ENCODE data around the gene SALL1. TPM values are rescaled to one million over a fixed set of nuclear protein-coding genes. Genes with fewer than 3 reads are reported as not detected.

The SALL1 gene
- total and polyA plus RNA-seq, 7 experiments from 2014 or later = not detected

DNA sequence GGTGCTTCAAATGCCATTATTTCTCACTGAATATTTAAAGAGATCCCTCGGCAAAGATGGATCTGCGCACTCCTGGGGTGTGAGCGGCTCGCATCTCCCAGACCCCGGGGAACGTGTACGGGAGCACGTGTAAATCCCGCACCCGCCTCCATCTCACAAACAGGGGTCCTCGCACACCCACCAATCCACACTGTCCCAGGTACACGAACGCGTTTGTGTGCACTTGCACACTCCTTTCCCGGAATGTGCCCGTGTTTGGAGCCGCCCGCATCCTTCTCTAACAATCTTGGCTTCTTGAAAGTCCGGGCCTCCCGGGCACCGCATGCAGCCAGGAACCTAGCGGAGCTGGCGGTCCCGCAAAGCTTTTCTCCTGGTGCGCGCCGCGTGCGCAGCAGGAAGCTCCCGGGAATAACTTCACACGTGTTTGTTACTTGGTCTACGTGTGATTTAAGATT is 2.5 kb upstream of the SALL1 start:
- Mint-ChIP-seq H3K36me3 (peaks cover 0 to 6% (median 5%) of the 10 kb centered on the region in 5 donors), H3K9me3 (peaks cover 0 to 10% (median 4%) of the 10 kb centered on the region in 11 donors), H3K4me1 (peaks cover 5 to 25% (median 19%) of the 10 kb centered on the region in 7 donors), H3K27me3 (peaks cover 60 to 79% (median 62%) of the 10 kb centered on the region in 5 donors), H3K27ac (peak overlapping the region in 1 of 9 donors; percentile 85), H3K4me3 (peak overlapping the region in 6 of 10 donors; percentile 8 to 71 (median 46))
- intact Hi-C loops (cut with micrococcal nuclease) = loop anchor here in 1 of 2 donors (5.0 kb wide), 1 partner anchor 1871 kb away; the partner anchor contains the start of gene CBLN1
- POLR2A ChIA-PET = no interaction called here
- Histone ChIP-seq H3K4me1 (ENCODE audit: control insufficient read depth in 2 of 2, insufficient read depth in 2 of 2, low read length in 2 of 2) (no peaks in the 10 kb centered on the region), H3K36me3 (ENCODE audit: control insufficient read depth in 2 of 3, insufficient read depth in 3 of 3, low read length in 3 of 3) (no peaks in the 10 kb centered on the region), H3K27ac (ENCODE audit: low read depth, low read length) (no peak overlapping the region), H3K9me3 (ENCODE audit: control insufficient read depth in 2 of 3, low read length in 3 of 3) (no peaks in the 10 kb centered on the region), H3K27me3 (ENCODE audit: control insufficient read depth in 2 of 2, insufficient read depth in 2 of 2, low read length in 2 of 2) (no peaks in the 10 kb centered on the region), H3K4me3 (ENCODE audit: low read length) (no peak overlapping the region)
- CTCF ChIA-PET = no interaction called here
- ATAC-seq = no peak
- no peak for DNase-seq

DNA sequence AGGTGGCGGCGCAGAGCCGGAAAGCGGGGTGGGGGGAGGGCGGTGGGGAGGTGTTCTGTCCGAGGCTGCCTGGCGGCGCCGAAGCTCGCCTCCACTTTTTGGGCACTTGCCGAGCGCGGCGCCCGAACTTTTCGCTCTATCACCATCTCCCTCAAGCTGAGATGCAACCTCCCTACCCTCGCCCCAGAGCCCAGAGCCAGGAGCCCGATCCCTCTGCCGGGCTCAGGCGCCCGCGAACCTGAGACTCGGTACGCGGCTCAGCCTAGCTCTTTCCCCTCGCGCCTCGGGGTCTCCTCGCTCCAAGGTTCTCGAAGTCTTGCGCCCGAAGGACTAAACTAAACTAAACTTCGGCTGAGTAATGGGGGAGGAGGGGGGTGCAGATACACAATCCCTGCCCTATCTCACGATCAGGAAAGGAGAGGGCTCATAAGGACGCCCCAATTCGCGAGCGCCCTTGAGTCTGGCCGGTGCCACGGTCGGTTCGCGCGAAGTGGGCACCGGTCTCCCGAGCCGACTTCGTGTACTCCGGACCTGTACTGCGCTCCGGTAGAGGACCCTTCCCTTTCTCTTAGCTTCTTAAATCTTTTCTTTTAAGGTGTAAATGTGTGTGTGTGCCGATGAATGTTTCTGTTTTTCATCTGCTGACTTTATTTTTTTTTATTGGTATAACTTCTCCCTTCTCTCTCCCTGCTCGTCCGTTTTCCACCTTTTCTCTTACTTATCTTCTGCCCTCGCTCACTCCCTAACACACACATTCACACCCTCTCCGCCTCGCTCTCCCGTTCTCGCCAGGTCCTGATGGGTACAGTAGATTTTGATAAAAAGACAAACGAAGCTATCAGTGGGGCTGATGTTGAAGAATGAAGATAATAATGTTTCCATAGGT is 1.9 kb upstream of the SALL1 start:
- Histone ChIP-seq H3K9me3 (ENCODE audit: control insufficient read depth in 2 of 3, low read length in 3 of 3) (no peaks in the 10 kb centered on the region), H3K36me3 (ENCODE audit: control insufficient read depth in 2 of 3, insufficient read depth in 3 of 3, low read length in 3 of 3) (no peaks in the 10 kb centered on the region), H3K27ac (ENCODE audit: low read depth, low read length) (no peak overlapping the region), H3K4me3 (ENCODE audit: low read length) (no peak overlapping the region), H3K27me3 (ENCODE audit: control insufficient read depth in 2 of 2, insufficient read depth in 2 of 2, low read length in 2 of 2) (no peaks in the 10 kb centered on the region), H3K4me1 (ENCODE audit: control insufficient read depth in 2 of 2, insufficient read depth in 2 of 2, low read length in 2 of 2) (no peaks in the 10 kb centered on the region)
- Mint-ChIP-seq H3K27me3 (peaks cover 61 to 83% (median 63%) of the 10 kb centered on the region in 5 donors), H3K27ac (peak overlapping the region in 1 of 9 donors; percentile 85), H3K4me1 (peaks cover 5 to 25% (median 19%) of the 10 kb centered on the region in 7 donors), H3K9me3 (peaks cover 0 to 10% (median 4%) of the 10 kb centered on the region in 11 donors), H3K4me3 (peak overlapping the region in 9 of 10 donors; percentile 6 to 71 (median 33)), H3K36me3 (peaks cover 0 to 6% (median 5%) of the 10 kb centered on the region in 5 donors)
- DNase-seq = no peak
- ChIA-PET POLR2A (no interaction called here), CTCF (no interaction called here)
- intact Hi-C loops (cut with micrococcal nuclease) = loop anchor here in 1 of 2 donors (5.0 kb wide), 1 partner anchor 1871 kb away; the partner anchor contains the start of gene CBLN1
- ATAC-seq = no peak

DNA sequence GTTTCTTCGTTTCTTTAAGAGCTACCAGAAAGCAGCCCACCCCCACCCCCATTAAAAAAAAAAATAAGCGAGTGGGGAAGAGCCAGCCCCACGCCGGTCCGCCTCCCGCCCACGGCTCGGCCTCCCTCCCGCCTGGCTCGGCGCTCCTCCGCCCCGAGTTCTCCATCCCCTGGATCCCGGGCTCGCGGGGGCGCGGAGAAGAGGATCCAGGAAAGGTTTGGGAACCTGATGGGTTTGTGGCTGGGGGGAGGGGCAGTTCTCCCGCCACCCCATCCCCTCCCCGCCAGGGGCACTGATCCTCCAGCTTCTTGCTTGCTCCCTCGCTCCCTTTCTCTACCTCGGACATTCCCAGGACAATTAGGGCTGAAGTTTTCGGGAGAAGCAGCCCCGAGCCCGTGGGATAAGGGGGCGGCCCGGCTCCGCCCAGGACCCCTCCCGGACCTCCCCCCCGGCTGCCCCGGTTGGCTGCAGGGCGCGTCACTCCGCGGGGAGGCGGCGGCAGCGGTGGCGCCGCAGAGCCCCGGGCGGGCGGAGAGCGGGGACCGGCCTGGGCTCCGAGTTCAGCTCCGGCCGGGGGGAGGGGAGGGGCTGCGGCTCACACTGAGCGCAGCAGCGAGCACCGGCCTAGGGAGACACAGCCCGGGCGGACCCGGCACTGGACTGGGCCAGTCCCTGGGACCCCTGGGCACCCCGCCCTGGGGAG is 1.0 kb upstream of the SALL1 start:
- Histone ChIP-seq H3K27ac (ENCODE audit: low read depth, low read length) (no peak overlapping the region), H3K4me3 (ENCODE audit: low read length) (no peak overlapping the region), H3K36me3 (ENCODE audit: control insufficient read depth in 2 of 3, insufficient read depth in 3 of 3, low read length in 3 of 3) (no peaks in the 10 kb centered on the region), H3K27me3 (ENCODE audit: control insufficient read depth in 2 of 2, insufficient read depth in 2 of 2, low read length in 2 of 2) (no peaks in the 10 kb centered on the region), H3K9me3 (ENCODE audit: control insufficient read depth in 2 of 3, low read length in 3 of 3) (no peaks in the 10 kb centered on the region), H3K4me1 (ENCODE audit: control insufficient read depth in 2 of 2, insufficient read depth in 2 of 2, low read length in 2 of 2) (no peaks in the 10 kb centered on the region)
- no peak overlapping the region for H3K4me3 Mint-ChIP-seq
- intact Hi-C loops (cut with micrococcal nuclease) = loop anchor here in 1 of 2 donors (5.0 kb wide), 1 partner anchor 1870 kb away; the partner anchor contains the start of gene CBLN1
- H3K27ac Mint-ChIP-seq = no peak overlapping the region
- peaks cover 5 to 24% (median 19%) of the 10 kb centered on the region in 7 donors for H3K4me1 Mint-ChIP-seq
- CTCF ChIA-PET = no interaction called here
- peaks cover 0 to 6% (median 5%) of the 10 kb centered on the region in 5 donors for H3K36me3 Mint-ChIP-seq
- no peak for ATAC-seq
- peaks cover 0 to 13% (median 4%) of the 10 kb centered on the region in 11 donors for H3K9me3 Mint-ChIP-seq
- POLR2A ChIA-PET = no interaction called here
- DNase-seq = no peak
- peaks cover 59 to 82% (median 61%) of the 10 kb centered on the region in 5 donors for H3K27me3 Mint-ChIP-seq

DNA sequence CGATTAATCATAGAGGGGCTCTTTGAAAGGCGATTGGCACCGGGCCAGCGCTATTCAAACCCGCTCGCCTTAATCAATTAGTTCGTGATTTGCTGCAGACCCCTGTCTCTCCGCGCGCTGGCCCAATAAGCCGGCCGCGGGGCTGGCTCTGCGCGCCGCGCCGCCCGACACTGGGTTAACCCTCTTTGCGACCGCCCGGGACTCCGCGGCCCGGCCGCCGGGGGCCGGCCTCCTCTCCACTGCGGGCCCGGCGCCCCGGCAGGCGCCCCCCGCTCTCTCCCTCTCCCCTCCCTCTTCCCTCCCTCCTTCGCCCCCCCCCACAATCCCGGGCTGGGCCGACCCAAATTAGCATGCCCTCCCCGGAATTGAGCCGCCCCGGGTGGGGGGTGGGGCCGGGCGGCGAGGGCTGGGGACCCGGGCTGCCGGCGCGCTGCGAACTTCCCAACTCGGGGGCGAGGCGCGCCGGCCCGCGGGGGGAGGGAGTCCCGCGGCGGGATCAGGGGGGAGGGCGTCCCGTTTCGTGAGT is 428 bp upstream of the SALL1 start:
- H3K27ac ChIP-seq (ENCODE audit: low read depth, low read length) = no peak overlapping the region
- peak overlapping the region in 1 of 10 donors; percentile 55 for H3K4me3 Mint-ChIP-seq
- H3K4me3 ChIP-seq (ENCODE audit: low read length) = no peak overlapping the region
- peaks cover 59 to 82% (median 61%) of the 10 kb centered on the region in 5 donors for H3K27me3 Mint-ChIP-seq
- H3K4me1 ChIP-seq (ENCODE audit: control insufficient read depth in 2 of 2, insufficient read depth in 2 of 2, low read length in 2 of 2) = no peaks in the 10 kb centered on the region
- ChIA-PET POLR2A (no interaction called here), CTCF (no interaction called here)
- H3K27ac Mint-ChIP-seq = no peak overlapping the region
- H3K9me3 Mint-ChIP-seq = peaks cover 0 to 13% (median 4%) of the 10 kb centered on the region in 11 donors
- DNase-seq (no peak), ATAC-seq (no peak)
- intact Hi-C loops (cut with micrococcal nuclease) = loop anchor here in 1 of 2 donors (5.0 kb wide), 1 partner anchor 1869 kb away; the partner anchor contains the start of gene CBLN1
- H3K36me3 ChIP-seq (ENCODE audit: control insufficient read depth in 2 of 3, insufficient read depth in 3 of 3, low read length in 3 of 3) = no peaks in the 10 kb centered on the region
- peaks cover 5 to 24% (median 19%) of the 10 kb centered on the region in 7 donors for H3K4me1 Mint-ChIP-seq
- H3K36me3 Mint-ChIP-seq = peaks cover 0 to 6% (median 5%) of the 10 kb centered on the region in 5 donors
- H3K27me3 ChIP-seq (ENCODE audit: control insufficient read depth in 2 of 2, insufficient read depth in 2 of 2, low read length in 2 of 2) = no peaks in the 10 kb centered on the region
- no peaks in the 10 kb centered on the region for H3K9me3 ChIP-seq (ENCODE audit: control insufficient read depth in 2 of 3, low read length in 3 of 3)

DNA sequence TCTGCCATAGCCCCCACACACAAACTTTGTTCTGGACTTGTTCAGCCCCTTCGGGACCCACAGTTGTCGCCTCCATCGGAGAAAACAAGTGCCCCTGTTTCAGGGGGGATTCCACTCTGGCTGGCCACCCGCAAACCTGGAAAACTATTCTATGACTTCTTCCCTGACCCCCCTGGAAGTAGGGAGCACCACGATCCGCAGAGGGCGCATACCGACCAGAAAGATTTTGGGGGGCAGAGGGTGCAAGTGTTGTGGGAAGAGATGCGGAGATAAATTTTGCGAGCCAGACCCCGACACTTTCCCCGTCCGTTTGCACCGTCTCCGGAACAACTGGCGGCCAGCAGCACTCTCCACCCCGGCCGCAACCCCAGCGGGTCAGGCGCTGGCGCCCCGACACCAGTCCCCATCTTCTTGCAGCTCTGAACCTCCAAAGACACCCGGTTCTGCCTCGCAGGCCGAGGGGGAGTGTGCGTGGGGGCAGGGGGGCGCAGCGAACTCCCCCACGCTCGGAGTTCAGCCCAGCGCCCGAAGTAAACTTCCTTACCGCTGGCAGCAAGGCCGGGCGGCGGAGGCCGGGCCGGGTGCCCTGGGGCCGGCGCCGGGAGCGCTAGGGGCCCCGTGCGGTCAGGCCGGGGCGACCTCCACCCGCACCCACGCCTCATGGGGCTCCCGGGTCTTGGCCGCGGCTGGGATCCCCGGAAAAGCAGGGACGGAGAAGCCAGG is 744 bp downstream of the SALL1 start:
- Mint-ChIP-seq H3K27ac (no peak overlapping the region), H3K9me3 (peaks cover 0 to 13% (median 4%) of the 10 kb centered on the region in 11 donors), H3K4me1 (peaks cover 5 to 24% (median 19%) of the 10 kb centered on the region in 7 donors), H3K36me3 (peaks cover 0 to 6% (median 5%) of the 10 kb centered on the region in 5 donors), H3K4me3 (peak overlapping the region in 1 of 10 donors; percentile 55), H3K27me3 (peaks cover 58 to 84% (median 65%) of the 10 kb centered on the region in 5 donors)
- intact Hi-C loops (cut with micrococcal nuclease) = loop anchor here in 1 of 2 donors (5.0 kb wide), 1 partner anchor 1868 kb away; the partner anchor contains the start of gene CBLN1
- no peaks in the 10 kb centered on the region for H3K36me3 ChIP-seq (ENCODE audit: control insufficient read depth in 2 of 3, insufficient read depth in 3 of 3, low read length in 3 of 3)
- no peak overlapping the region for H3K4me3 ChIP-seq (ENCODE audit: low read length)
- no peak for ATAC-seq
- no peaks in the 10 kb centered on the region for H3K4me1 ChIP-seq (ENCODE audit: control insufficient read depth in 2 of 2, insufficient read depth in 2 of 2, low read length in 2 of 2)
- CTCF ChIA-PET = no interaction called here
- no peak overlapping the region for H3K27ac ChIP-seq (ENCODE audit: low read depth, low read length)
- no peaks in the 10 kb centered on the region for H3K27me3 ChIP-seq (ENCODE audit: control insufficient read depth in 2 of 2, insufficient read depth in 2 of 2, low read length in 2 of 2)
- DNase-seq = no peak
- no peaks in the 10 kb centered on the region for H3K9me3 ChIP-seq (ENCODE audit: control insufficient read depth in 2 of 3, low read length in 3 of 3)
- POLR2A ChIA-PET = no interaction called here
